Mucosa of gallbladder (tissue), 1 donor: ENCODE measurements around the gene SCLT1. TPM values are rescaled to one million over a fixed set of nuclear protein-coding genes. Genes with fewer than 3 reads are reported as not detected.
"Not testable (repeated sequence)": the region's sequence is repeated elsewhere in the genome, so short reads cannot be mapped to it uniquely, and the experiment has no call there.

Experiments
- DNase-seq: peaks from one replicate; pipeline ENCODE4 v3.0.0-alpha.2; 2020; ENCODE audit warnings: low spot score
- total RNA-seq: library from RNA; stranded (reverse); gene quantifications from one replicate; pipeline ENCODE4 v1.2.1, GENCODE V29; 2021
- donor health status: DM: no; HTN: no; CAD: no.

Gene SCLT1
- total RNA-seq, 1 donor from 2014 or later: 11.7 TPM

DNA sequence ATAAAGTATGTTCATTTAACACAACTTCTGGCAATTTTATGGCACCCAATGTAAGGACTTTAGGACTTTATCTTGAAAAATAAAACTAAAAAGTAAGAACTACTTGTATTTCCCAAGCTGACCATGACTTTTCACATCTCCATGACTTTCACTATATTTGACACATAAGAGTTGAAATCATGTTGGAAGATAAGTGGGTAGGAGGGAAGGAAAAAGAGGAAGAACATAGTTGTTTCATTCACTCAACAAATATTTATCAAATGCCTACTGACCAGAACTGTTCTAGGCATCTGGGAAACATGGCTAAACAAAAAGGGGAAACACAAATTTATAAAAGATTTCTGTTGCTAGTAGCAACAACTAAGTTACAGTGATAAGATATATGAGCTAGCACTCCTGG, 16.0 kb downstream of the SCLT1 start:
- DNase-seq: no peak

DNA sequence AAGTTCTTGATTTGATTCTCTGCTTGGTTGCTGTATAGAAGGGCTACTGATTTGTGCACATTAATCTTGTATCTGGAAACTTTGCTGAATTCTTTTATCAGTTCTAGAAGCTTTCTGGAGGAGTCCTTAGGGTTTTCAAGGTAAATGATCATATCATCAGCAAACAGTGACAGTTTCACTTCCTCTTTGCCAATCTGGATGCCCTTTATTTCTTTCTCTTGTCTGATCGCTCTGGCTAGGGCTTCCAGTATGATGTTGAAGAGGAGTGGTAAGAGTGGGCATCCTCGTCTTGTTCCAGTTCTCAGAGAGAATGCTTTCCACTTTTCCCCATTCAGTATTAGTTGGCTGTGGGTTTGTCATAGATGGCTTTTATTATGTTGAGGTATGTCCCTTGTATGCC, 23.8 kb downstream of the SCLT1 start:
- DNase-seq: not testable (repeated sequence)

DNA sequence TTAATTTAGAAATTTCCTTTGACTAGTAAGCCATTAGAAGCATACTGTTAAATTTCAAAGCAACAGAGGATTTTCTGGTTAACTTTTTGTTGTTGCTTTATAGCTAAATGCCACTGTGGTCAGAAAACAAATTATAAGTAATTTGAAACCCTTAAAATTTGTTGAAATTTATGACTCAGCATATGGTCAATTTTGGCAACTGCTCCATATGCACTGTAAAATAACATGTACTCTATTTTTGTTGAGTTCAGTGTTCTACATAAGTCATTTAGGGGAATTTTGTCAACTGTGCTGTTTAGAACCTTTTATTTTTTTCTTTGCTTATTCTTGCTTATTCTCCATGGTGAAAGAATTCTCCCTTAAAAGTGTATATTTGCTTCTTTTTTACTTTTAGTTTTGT, 28.6 kb downstream of the SCLT1 start:
- no peak for DNase-seq

DNA sequence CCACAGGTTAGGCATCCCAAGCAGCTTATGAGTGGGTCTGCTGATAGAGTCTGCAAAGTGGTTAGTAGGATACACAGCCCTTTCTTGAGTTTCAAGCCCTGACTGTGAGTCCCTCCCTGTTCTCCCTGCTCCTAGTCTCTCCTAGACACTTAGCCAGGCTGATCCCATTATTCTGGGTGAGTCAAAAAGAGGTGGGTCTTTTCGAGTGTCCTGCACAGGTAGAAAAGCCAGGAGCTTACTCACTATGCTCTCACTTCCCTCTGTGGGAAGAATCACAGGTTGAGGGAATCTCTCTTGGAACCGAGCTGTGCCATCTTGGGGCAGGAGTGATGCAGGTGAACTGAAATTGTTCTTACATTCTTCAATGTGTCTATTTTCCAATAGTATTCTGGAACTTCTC, 29.7 kb downstream of the SCLT1 start:
- DNase-seq: no peak

DNA sequence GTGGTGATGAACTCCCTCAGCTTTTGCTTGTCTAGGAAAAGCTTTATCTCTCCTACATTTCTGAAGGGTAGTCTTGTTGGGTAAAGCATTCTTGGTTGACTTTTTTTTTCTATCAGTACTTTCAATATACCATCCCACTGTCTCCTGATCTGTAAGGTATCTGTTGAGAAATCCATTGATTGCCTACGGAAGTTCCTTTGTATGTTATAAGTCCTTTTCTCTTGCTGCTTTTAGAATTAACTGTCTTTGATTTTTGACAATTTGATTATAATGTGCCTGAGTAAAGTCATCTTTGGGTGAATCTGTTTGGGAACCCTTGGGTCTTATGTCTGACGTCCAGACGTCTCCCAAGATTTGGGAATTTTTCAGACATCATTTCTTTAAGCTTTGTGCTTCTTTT, 30.8 kb downstream of the SCLT1 start:
- DNase-seq: no peak

DNA sequence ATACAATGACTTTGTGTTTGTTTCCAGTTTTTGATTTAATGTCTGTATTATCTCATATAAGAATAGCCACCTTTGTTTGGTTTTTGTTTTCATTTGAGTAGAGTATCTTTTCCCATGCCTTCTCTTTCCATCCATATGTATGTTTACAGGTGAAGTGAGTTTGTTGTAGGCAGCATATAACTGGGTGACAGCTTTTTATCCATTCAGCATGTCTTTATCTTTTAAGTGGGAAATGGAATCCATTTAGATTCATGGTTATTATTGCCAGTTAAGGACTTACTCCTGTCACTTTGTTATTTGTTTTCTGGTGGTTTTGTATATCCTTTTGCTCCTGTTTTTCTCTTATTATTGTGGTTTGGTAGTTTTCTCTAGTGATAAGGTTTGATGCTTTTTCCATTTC, 34.3 kb downstream of the SCLT1 start:
- DNase-seq: no peak

DNA sequence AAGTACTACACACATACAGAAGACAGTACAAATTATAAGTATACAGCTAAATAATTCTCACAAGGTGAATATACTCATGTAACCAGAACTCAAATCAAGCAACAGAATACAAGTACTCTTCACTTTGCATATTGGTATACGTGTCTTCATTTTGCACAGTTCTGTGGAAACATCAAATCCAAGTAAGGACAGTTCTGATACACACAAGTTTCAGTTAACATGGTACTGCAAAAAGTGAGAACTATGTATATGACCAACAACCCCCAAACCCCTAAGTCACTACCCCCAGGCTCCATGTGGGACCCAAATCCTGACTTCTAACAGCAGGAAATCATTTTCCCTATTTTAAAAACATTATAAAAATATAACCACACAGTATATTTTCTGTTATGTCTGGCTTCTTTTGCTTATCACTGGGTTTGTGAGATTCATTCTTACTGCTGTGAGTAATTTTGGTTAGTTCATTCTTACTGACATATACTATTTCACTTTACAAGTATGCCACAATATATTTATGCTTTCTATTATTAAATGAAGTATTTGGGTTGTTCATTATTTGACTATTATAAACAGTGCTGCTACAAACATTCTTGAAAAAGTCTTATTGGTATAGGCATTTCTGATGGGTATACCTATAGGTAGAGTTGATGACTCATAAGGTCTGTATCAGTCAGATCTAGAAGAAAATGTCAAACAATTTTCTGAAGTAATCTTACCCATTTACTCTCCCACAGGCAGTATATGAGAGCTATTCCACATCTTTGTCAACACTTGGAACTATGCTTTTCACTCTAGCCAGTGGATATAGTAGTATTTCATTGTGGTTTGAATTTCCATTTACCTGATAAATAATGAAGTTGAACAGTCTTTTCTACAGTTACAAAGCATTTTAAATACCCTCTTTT, 47.0 kb downstream of the SCLT1 start:
- DNase-seq: no peak

DNA sequence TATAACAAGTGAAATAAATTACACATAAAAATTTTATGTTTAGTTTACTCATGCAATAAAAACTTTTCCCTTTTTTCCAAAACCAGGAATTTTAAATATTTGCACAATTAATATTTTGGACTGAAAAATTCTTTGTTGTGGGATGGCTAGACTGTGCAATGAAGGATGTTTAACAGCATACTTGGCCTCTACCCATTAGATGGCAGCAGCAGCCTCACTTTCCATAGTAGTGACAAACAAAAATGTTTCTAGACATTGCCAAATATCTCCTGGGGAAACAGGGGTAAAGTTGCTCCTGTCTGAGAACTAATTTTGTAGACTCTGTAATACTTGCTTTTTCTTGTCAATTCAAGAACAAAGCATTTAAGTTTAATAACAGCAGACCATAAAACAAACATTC, 49.8 kb downstream of the SCLT1 start:
- DNase-seq: no peak

DNA sequence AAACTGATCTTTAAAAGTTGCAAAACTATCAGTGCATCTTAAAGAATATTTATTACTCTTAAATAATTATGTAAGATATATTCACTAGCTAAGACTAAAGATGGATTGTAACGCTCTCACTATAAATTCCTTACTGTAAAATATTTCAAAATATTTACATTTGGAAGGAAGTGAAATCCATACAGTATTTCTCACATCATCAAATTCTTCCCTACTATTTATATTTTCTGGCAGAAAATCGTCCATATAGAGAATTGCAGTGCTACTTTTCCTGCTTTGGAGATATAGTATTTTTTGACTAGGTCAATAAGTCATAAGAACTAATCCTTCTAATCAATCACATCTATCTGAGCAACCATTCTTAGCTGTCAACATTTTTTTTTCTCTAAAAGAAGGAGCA, 52.9 kb downstream of the SCLT1 start:
- no peak for DNase-seq

DNA sequence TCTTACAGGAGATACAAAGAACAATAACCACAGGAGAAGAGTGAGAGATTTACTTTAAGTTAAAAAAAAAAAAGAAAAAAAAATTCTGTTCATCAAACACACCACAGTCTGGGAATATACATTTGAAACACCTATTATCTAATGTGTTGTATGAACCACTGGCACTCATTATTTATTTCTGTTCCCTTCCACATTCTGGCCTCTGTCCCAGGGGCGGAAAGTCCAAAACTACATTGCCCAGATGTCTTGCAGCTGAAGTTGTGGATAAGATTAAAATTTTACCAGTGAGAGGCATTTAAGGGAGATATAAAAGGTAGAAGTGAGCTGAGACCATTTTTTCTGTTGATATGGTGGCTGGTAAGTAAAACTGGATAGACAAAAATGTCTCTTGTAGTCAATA, 56.2 kb downstream of the SCLT1 start:
- no peak for DNase-seq

DNA sequence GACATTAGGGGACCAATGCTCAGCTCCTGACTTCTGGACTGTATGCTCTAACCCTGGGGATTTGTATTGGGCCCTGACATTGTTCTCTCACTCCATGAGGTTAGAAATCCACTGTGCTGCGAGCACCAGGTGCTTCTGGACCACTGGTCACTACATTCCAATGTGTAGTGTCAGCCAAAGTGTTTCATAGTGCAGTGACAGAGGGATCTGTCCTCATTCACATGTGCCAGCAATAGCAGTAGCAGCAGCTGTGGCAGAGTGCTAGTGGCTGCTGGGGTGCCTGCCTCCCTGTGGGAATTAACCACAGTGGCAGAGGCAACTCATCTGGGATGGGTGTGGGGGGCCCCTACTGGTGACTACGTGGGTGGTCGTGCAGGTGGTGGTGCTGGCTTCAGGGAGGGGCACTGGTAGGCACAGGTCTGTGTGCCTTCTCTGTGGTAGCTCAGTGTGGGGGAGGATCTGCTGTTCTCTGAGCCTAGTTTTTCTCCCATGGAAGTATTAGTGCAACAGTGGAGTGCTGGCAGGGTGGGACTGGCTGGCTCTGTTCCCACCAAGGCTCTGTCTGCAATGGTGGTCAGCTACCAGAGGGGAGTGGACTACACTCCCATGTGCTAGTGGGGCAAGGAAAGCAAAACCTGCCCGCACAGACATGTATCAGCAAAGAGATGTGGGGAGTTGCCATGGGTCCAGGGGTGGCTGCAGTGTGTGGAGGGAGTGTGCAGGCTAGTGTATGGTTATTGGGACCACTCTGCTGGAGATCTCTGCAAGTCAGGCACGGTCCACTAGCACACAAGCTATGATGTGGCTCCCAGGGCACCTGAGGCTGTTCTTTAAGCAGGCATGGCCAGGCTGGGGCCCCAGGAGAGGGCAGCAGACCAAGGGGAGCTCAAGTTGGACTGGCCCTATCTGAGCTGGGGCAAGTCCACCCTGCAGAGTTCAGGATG, 78.5 kb downstream of the SCLT1 start:
- DNase-seq: no peak

DNA sequence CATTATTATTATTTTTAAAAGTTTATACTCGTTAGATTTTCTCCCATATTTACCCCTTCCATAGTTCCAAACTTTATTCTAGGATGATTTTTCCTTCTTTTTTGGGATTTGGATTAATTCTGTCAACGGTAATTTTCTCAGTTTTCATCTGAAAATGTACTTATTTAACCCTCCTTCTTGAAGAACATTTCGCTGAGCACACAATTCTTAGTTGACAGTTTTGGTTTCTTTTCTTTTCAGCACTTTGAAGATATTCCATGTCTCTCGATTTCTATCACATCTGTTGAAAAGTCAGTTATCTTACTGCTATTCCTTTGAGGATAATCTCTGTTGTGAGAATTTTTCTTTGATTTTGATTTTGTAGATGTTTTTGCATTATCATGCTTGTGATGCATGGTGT, 85.2 kb downstream of the SCLT1 start:
- DNase-seq: no peak

DNA sequence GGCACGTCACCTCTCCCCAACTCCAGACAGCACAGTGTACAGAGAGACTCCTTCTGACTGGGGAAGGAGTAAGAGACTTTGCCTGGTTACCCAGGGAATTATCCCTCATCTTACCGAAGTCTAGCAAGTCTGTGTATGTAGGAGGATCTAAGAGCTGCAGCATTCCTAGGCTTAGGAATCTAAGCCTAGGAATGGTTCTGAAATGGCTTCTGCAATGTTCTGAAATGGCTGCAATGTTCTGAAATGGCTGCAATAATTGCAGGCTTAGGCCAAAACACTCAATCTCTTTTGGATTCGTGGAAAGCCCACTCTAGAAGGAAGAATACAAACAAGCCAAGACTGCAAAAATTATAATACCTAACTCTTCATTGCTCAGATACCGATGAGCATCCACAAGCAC, 106.4 kb downstream of the SCLT1 start:
- DNase-seq: no peak

DNA sequence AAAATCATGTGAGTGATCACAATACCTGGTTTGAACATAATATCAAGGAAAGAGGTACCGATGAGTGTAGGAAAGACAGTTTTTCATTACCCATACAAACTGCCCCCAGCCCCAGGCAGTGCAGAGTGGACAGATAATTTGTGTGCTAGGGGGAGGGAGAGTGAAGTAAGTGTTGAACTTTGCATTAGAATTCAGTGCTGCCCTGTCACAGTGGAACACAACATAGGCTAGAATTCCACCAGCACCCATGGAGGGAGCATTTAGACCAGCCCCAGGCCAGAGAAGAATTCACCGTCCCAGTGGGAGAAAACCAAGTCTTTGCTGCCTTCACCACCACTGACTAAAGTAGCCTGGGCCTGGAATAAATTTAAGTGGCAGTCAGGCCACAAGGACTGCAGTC, 107.3 kb downstream of the SCLT1 start:
- DNase-seq: no peak

DNA sequence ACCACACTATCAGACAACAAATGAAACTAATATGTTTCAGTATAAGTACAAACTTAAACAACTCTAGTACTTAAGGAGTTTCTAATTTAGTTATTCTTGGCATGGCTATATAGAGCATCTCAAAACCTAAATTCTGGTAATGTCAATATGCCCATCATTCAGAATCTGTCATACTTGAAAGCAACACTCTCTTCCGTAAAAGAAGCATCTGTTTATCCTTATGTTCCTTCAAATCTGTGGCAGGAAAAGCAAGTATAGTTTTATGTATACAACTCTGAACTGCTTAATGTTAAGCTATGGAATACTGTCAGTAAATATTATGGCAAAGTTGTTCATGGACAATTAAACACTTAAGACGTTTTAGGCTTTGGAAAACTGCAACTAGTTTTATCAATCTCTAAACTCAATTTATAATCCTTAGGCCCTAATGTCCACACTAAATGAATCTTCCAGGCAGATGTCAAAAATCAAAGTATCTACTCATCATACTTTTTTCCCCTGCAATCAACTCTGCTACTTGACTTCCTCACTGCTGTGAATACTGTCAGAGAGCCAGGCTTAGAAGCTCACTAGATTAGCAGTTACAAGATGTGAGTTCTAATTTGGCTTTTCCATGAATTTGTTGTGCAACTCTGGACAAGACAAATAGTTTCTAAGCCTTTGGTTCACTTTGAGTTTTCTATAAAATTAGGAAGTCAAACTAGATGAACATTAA, 109.4 kb downstream of the SCLT1 start:
- no peak for DNase-seq

DNA sequence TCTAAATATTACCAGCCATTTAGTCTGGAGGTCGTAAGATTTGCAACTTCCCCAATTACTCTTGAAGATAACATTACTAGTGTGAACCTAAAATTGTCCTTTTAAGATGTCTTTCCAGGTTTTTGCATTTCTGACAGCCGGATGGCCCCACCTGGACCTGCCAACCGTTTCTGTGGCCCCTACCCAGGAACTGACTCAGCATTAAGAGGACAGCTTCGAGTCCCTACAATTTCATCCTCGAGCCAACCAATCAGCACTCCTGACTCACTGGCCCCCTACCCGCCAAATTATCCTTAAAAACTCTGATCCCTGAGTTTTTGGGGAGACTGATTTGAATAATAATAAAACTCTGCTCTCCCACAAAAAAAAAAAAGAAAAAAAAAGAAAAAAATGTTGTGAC, 112.0 kb downstream of the SCLT1 start:
- no peak for DNase-seq

DNA sequence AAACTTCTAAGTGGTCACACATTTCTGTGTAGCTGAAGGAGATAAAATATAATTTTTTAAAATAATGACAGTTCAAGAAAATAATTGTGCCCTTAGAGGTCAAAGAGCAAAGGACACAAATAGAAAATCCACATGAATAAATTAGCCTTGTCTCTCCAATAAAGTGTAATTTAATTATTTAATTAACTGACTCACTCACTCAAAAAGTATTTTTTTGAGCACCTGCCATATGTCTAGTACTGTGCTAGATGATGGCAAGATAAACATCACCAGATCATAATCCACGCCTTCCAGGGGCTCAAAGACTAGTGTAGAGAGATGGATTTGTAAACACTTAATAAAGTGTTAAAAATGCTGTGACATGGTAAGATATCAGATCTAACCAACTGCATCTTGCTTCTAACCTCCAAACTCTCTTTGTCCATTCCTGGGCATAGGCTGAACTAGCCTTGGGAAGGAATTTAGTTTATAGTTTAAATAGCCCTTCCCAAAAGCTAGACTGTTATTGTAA, 112.5 kb downstream of the SCLT1 start:
- DNase-seq: no peak

DNA sequence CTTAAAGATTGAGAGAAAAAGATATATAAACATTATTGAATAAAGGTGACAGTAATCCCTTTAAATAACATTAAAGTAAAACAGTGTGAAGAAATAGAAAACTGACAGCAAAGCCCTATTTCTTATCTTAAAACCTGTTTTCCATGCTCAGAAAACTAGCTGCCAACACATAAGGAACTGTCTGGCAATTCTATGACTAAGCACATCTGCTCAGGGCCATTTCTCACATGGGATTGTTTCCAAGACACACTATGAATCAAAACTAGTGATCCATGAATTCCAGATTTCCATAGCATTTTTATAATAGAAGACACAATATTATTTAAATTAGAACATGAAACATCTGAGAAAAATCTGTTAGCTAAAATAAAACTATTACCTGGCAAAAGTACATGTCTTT, 113.4 kb downstream of the SCLT1 start:
- no peak for DNase-seq

DNA sequence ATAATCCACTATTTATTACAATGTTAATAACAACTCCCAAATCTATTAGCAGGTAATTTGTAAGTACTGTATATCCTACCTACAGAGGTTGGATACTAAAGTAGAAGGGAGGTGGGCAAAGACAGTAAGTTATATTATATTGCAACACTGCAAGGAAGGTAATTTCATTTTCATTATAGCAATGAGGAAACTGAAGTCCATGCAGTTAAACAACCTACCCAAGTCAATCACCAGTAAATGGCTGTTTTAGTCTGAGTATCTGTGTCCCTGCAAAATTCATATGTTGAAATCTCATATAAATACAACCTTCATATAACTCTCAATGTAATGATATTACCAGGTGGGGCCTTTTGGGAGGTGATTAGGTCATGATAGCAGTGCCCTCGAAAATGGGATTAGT, 114.4 kb downstream of the SCLT1 start:
- DNase-seq: no peak

DNA sequence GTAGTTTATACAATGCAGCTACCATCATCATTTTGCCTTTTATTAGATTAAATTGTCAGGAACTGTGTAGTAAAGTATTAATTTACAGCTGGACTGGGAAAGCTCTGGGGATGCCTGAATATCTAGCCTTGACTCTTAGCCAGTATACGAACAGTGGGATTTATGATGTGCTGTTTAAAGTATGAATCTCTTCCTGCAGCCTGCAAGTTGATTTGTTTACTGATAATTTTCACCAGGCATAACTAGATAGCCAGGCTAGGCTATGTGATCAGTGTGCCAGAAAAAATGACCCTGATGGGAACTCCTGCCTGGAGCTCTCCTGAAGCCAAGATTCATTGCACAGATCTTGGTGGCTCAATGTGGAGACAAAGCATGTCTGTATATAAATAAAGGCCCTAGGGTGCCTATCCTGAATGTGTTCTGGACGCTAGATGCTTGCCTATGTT, 119.2 kb downstream of the SCLT1 start:
- no peak for DNase-seq

DNA sequence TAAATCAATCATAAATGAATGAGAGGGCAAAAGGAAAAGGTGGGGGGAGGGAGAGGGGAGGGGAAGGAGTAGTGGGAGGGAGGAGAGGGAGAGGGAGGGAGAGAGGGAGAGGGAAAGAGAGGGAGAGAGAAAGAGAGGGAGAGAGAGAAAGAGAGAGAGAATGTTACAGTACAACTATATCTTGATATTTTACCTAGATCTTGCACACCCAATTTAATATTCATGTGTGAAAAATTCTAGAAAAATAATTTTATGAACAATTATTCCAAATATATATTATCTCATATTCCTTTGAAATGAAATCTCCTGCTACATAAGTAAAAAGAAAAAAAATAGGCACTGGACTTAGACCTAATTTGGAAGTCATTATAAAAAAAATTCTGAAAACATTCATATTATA, 120.0 kb downstream of the SCLT1 start:
- DNase-seq: no peak

DNA sequence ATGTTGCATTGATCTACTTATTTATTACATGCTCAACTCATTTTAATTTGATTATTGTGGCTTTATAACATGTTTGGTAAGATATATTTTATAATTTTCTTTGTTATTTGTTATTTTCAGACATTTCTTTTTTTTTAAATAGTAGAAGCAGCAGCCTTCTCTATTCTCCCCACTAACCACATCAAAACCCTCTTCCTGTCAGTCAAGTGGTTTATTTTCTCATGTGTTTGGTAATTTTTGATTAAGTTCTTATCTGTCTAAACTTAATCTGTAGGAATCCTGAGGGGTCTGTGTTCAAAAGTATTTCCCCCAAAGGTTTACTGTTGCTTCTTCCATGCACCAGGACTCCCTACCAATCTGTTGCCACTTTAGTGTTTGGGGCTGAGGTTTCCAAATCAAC, 131.9 kb downstream of the SCLT1 start:
- DNase-seq: no peak
